Measurements from ENCODE around the gene APBA3. TPM values are rescaled to one million over a fixed set of nuclear protein-coding genes. Genes with fewer than 3 reads are reported as not detected.
A peak's percentile ranks its signal among the peaks of the same experiment; 100 is the strongest.

Gene APBA3
- total RNA-seq, 1 donor from 2014 or later, result 12.7 TPM

DNA sequence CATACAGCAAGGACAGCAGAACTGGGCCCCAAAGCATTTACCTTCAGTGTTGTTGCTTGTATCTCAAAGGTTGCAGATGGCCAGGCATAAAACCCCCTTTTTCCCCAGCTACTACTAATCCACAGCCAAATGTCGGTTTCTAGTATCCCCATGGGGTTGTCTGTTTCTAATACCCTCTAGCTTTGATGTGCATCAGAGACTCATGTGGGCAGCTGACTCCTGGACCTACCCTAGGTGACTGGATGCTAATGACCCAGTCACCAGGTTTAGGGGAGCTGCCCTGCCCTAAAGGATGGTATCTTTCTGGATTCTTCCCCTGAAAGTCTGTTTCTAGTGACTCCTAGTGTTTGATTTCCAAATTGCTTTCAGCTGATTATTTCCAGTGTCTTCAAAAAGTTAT, 29.4 kb downstream of the APBA3 start:
- intact Hi-C loops (cut with DNase I), result no loop called here
- ATAC-seq, result no peak

DNA sequence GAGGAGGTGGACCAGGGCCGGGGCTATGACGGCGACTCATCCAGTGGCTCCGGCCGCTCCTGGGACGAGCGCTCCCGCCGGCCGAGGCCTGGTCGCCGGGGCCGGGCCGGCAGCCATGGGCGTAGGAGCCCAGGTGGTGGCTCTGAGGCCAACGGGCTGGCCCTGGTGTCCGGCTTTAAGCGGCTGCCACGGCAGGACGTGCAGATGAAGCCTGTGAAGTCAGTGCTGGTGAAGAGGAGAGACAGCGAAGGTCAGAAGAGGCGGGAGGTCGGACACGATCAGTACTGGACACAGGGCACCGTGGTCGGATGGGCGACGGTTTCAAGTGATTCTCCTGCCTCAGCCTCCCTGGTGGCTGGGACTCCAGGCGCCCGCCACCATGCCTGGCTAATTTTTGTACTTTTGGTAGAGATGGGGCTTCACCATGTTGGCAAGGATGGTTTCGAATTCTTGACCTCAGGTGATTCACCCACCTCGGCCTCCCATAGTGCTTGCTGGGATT, 31.0 kb downstream of the APBA3 start:
- no peak for ATAC-seq
- intact Hi-C loops (cut with DNase I), result no loop called here
- no peak for DNase-seq (ENCODE audit: missing footprints)

More for the DNA sequence above, 29.4 kb downstream of the APBA3 start:
- DNase-seq (ENCODE audit: missing footprints), result no peak

GRCh38 chr19:3725640-3726310, 35.7 kb downstream of the APBA3 start:
- DNase-seq (ENCODE audit: missing footprints) (no peak), ATAC-seq (no peak)
- intact Hi-C loops (cut with DNase I), result no loop called here

GRCh38 chr19:3725121-3725520, 36.4 kb downstream of the APBA3 start:
- intact Hi-C loops (cut with DNase I), result no loop called here
- ATAC-seq, result no peak
- no peak for DNase-seq (ENCODE audit: missing footprints)

- DNase-seq (ENCODE audit: missing footprints), result no peak
- intact Hi-C loops (cut with DNase I), result no loop called here
- ATAC-seq, result no peak
These were observed 37.6 kb downstream of the APBA3 start for GRCh38 chr19:3723883-3724282.

GRCh38 chr19:3723110-3723488, 38.4 kb downstream of the APBA3 start:
- no peak for ATAC-seq
- intact Hi-C loops (cut with DNase I), result no loop called here
- no peak for DNase-seq (ENCODE audit: missing footprints)

GRCh38 chr19:3722443-3723109, 38.9 kb downstream of the APBA3 start:
- intact Hi-C loops (cut with DNase I), result no loop called here
- DNase-seq (ENCODE audit: missing footprints) (no peak), ATAC-seq (no peak)

GRCh38 chr19:3721887-3722442, 39.5 kb downstream of the APBA3 start:
- ATAC-seq, result no peak
- intact Hi-C loops (cut with DNase I), result no loop called here
- DNase-seq (ENCODE audit: missing footprints), result no peak

DNA sequence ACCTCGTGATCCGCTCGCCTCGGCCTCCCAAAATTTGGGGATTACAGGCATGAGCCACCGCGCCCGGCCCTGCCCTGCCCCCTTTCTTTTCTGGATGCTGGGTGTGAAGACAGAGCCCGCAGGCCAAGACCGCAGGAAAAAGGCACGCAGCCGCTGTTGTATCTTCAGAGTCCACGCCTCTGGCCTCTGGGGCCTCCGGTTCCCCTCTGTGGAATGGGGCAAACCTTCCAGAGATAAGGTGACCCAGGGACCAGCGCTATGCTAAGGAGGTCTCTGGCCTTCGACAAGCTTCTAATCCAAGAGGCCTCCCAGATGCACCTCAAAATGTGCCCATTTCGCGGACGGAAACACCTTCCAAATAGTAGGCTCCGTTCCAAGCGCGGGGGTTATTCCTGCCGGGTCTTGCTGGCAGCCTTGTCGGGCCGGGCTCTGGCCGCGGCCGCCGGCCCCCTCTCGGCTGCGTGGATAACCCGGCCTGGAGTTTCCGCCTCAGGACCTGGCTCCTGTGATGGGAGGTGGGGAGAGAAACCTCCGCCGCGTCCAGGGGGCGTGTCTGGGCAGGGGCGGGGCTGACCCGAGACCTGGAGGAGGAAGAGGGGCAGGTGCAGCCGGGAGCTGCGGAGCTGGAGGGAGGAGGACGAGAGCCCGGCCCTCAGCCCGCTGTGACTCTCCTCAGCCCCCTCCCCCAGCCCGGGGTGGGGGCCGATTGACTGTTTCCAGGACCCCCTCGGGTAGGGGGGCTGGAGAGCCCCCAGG, 40.2 kb downstream of the APBA3 start:
- DNase-seq (ENCODE audit: missing footprints), result peak; percentile 83
- peak; percentile 57 for ATAC-seq
- intact Hi-C loops (cut with DNase I), result no loop called here

- no peak for DNase-seq (ENCODE audit: missing footprints)
- intact Hi-C loops (cut with DNase I), result no loop called here
- no peak for ATAC-seq
These were observed 41.1 kb downstream of the APBA3 start for GRCh38 chr19:3720349-3720917.

DNA sequence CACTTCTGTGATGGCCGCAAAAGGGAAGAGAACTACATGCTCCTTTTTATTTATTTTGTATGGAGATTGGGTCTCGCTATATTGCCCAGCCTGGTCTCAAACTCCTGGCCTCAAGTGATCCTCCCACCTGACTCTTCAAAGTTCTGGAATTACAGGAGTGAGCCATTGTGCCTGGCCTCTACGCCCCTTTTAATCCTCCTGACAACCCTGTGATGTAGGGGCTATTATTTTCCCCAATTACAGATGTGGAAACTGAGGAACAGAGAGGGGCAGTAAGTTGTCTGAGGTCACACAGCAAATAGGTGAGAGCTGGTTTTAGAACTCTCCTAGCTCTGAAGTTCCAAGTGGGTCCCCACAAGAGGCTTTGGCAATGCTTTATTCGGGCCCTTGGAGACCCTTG, 41.6 kb downstream of the APBA3 start:
- ATAC-seq (no peak), DNase-seq (ENCODE audit: missing footprints) (no peak)
- intact Hi-C loops (cut with DNase I), result no loop called here

DNA sequence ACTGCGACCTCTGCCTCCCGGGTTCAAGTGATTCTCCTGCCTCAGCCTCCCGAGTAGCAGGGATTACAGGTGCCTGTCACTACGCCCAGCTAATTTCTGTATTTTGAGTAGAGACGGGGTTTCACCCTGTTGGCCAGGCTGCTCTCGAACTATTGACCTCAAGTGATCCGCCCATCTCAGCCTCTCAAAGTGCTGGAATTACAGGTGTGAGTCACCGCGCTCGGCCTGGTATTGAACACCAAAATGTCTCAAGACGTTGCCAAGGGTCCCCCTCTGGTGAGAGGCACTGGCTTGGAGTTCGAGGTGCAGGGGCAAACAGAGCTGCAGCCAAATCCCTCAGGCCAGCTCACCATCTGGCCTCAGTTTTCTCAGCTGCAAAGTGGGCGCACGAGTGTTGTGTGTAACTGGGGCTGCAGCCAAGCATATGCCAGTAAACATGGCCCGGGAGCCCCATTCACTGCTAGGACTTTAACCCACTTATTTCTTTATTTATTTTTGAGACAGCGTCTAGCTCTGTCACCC, 45.3 kb downstream of the APBA3 start:
- intact Hi-C loops (cut with DNase I), result no loop called here
- DNase-seq (ENCODE audit: missing footprints) (no peak), ATAC-seq (no peak)

DNA sequence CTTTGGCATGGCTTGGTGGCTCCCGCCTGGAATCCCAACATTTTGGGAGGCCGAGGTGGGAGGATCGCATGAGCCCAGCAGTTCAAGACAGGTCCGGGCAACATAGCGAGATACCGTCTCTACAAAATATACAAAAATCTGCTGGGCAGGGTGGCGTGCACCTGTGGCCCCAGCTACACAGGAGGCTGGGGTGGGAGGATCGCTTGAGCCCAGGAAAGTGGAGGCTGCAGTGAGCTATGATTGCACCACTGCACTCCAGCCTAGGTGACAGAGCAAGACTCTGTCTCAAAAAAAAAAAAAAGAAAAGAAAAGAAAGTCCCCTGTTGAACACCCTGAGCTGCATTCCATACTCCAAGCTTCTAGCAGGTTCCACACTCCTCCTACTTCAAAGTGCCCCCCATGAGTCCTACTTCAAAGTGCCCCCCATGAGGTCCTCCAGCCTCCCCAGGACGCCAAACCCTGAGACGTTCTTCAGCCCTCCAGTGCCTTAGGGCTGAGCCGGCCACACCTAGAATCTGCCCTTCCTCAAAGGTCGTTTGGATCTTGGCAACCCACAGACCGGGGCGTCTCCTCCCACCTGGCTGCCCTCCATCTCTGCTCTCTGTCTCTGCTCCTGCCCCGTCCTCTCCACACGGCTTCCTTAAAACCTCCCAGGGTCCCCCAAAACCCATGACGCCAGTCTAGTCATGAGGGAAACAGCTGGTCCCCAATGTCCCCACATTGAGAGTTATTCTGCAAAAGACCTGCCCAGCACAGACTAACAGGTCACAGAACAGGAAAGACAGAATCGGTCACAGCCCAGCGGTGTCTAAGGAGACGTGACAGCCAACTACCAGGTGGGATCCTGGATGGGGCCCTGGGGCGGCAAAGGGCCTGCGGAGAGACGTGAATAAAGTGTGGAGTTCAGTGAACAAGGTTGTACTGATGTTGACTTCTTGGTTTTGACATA, 48.6 kb downstream of the APBA3 start:
- no peak for DNase-seq (ENCODE audit: missing footprints)
- intact Hi-C loops (cut with DNase I), result no loop called here
- peak; percentile 54 for ATAC-seq

DNA sequence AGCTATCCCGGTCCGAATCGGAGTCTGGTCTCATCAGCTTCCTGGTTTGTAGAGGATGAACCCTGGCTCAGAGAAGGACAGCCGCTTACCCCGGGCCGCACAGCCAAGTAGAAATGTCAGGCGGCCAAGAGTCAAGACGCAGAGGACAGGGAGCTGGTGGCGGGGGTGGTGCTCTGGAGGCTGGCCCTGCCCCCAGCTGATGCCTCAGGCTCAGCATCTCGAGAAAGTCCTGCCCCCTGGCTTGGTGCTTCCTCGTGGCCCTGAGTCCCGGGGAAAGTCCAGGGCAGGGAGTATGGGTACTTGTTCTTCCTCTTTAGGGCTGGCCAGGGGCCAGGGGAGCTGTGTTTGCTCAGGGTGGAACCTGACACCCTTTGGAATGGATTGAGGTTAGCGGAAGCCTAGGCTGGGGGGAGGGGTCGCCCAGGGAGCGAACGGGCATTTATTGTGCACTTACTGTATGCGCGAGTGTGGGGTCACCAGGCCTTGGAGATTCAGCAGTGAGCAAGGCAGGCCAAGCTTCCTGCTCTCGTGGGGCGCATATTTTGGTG, 51.2 kb downstream of the APBA3 start:
- ATAC-seq (peak; percentile 76), DNase-seq (ENCODE audit: missing footprints) (peak; percentile 90)
- intact Hi-C loops (cut with DNase I), result no loop called here

DNA sequence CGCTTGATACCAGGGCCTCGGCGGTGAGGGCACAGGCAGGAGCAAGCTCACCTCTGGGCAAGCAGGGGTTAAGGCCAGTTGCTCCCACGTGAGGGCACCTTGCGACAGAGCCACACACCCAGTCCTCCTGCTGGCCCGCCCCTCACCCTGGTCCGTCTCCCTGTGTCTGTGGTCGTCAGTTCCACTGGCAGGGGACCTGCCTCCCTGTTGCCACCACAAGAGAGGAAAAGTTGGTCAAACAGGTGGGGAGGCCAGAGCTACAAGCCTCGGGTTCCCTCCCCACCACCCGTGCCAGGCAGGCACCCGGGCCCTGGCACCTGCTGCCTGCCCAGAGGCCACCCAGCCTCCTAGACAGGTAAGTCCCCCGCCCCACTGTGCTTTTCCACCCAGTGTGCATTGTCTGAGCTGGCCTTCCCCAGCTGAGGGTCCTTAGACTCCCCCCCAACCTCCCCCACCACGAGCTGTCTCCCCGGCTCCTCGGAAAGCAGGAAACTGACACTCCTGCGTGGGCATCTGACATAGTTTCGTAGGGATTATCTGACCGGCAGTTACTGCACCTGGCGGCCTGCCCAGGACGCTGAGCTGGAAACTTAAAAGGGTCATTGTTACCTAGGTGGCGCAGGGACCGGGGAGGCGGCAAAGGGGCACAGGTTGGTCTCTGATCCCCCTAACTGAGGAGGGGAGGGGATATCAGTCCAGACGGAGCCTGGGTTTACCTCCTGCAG, 53.1 kb downstream of the APBA3 start, which contains the start of gene TJP3:
TJP3 (plus strand) TSS at position 178 of the 725 bp plus-strand sequence. CDS start 20,049 bp downstream, outside the sequence.
- DNase-seq (ENCODE audit: missing footprints) (peak; percentile 70), ATAC-seq (no peak)
- intact Hi-C loops (cut with DNase I), result no loop called here

DNA sequence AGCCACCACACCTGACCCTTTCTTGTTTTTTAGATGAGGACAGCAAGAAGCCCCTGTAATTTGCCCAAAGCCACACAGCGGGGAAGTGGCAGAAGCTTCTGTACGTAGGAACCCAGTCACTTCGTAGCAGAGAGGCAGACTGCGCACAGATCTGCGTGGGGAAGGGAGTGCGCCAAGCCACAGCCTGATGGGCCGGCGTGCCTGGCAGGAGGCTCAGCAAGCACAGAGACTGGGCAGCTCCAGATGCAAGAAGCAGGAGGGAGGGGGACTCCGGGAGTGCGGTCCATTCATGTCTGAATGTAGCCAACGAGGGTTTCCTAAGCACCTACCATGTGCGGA, 53.7 kb downstream of the APBA3 start:
- intact Hi-C loops (cut with DNase I), result no loop called here
- DNase-seq (ENCODE audit: missing footprints) (no peak), ATAC-seq (no peak)

- DNase-seq (ENCODE audit: missing footprints) (no peak), ATAC-seq (no peak)
- intact Hi-C loops (cut with DNase I), result loop anchor here (2.0 kb wide), 1 partner anchor 34 kb away; no protein-coding TSS in a partner anchor
These were observed 60.3 kb downstream of the APBA3 start for GRCh38 chr19:3701200-3701599.
